ENCODE data around the gene STAC2. TPM values are rescaled to one million over a fixed set of nuclear protein-coding genes. Genes with fewer than 3 reads are reported as not detected.

STAC2 gene
- total RNA-seq, 1 donor from 2014 or later, result 1.5 TPM

DNA sequence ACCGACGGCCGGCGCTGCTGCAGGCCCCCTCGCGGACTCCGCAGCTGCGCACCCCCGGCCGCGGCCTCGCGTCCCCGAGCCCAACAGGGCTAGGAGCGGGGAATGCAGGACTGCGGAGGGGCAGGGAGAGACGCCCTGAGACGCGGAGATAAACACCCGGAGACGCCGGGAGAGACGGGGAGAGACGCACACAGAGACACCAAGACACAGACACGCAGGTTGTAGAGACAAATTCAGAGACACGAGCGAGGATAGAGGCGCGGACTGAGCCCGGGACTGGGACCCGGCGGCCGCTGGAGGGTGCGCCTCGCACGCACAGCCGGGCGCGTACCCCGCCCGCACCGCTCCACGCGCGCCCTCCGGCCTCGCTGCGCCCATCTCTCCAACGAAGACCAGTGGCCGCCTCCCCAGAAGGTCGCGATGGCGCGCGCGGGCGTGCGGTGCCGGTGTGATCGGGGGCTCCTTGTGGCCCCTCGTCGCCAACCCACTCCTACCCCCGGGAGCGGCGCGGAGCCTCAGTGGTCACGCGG, 902 bp downstream of the STAC2 start:
- TF ChIP-seq, protein P1, sequence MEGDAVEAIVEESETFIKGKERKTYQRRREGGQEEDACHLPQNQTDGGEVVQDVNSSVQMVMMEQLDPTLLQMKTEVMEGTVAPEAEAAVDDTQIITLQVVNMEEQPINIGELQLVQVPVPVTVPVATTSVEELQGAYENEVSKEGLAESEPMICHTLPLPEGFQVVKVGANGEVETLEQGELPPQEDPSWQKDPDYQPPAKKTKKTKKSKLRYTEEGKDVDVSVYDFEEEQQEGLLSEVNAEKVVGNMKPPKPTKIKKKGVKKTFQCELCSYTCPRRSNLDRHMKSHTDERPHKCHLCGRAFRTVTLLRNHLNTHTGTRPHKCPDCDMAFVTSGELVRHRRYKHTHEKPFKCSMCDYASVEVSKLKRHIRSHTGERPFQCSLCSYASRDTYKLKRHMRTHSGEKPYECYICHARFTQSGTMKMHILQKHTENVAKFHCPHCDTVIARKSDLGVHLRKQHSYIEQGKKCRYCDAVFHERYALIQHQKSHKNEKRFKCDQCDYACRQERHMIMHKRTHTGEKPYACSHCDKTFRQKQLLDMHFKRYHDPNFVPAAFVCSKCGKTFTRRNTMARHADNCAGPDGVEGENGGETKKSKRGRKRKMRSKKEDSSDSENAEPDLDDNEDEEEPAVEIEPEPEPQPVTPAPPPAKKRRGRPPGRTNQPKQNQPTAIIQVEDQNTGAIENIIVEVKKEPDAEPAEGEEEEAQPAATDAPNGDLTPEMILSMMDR (conservative IDR thresholded peaks at IDR 0.05), result no peak
- Mint-ChIP-seq H3K36me3 (no peaks in the 10 kb centered on the region), H3K27me3 (peaks cover 63% of the 10 kb centered on the region), H3K27ac (no peak overlapping the region), H3K9me3 (no peaks in the 10 kb centered on the region), H3K4me3 (peak overlapping the region; percentile 80), H3K4me1 (ENCODE audit: unreplicated experiment) (peaks cover 14% of the 10 kb centered on the region)
- no peak for DNase-seq (ENCODE audit: extremely low spot score, unreplicated experiment)

- peaks cover 7% of the 10 kb centered on the region for H3K4me1 Mint-ChIP-seq (ENCODE audit: unreplicated experiment)
- no peak for DNase-seq (ENCODE audit: extremely low spot score, unreplicated experiment)
- no peak overlapping the region for H3K27ac Mint-ChIP-seq
These were observed 1.6 kb downstream of the STAC2 start for GRCh38 chr17:39223907-39224777.

DNA sequence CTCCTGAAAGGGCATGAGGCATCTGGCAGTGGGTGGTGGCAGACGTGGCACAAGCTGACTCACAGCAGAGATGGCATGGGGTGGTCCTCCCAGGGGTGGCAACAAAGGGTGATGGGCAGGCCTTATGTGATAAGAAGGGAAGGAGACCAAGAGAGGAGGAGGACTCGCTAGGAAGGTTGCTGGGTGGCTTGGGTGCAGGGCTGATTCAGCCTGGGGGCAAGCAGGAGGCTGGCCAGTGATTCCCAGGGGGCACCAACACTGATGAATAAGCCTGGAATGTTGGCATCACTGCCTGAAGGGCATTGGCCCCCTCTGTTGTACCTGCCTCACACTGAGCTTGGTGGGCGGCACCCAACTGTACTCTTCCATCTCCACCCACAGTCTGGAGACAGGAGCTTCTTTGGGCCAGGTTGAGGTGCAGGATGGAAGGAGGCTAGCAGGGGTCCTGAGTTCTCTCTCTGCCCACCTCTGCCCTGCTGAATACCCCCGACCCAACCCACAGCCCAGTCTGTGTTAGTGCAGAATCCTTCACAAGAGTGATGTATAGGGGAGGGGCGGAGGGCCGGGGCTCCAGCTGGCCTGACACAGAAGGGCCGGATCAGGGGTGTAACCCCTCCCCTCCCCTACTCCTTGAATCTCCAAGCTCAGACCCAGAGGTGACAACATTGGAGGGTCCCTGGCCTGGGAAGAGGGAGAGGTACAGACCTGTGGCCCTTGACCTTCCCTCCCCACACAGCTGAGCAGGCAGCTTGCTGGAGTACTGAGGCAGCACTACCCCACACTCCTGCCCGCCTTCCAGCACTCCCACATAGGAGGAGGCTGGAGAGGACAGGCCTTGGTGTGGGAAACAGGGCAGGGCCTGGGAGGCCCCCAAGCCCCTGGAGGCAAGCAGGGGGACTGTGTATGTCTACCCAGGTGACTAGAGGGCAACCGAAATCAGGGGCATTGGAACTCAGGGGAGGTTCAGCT, 2.6 kb downstream of the STAC2 start:
- TF ChIP-seq, protein P1 (conservative IDR thresholded peaks at IDR 0.05), result no peak
- Mint-ChIP-seq H3K27me3 (peaks cover 70% of the 10 kb centered on the region), H3K27ac (no peak overlapping the region), H3K36me3 (no peaks in the 10 kb centered on the region), H3K4me3 (peak overlapping the region; percentile 74), H3K9me3 (no peaks in the 10 kb centered on the region), H3K4me1 (ENCODE audit: unreplicated experiment) (peaks cover 5% of the 10 kb centered on the region)
- DNase-seq (ENCODE audit: extremely low spot score, unreplicated experiment), result no peak

More at GRCh38 chr17:39223907-39224777, 1.6 kb downstream of the STAC2 start:
- H3K9me3 Mint-ChIP-seq, result no peaks in the 10 kb centered on the region
- H3K27me3 Mint-ChIP-seq, result peaks cover 63% of the 10 kb centered on the region
- H3K36me3 Mint-ChIP-seq, result no peaks in the 10 kb centered on the region
- peak overlapping the region; percentile 74 for H3K4me3 Mint-ChIP-seq
- TF ChIP-seq, protein P1 (conservative IDR thresholded peaks at IDR 0.05), result no peak

GRCh38 chr17:39222151-39222550, 3.6 kb downstream of the STAC2 start:
- DNase-seq (ENCODE audit: extremely low spot score, unreplicated experiment), result no peak
- no peak overlapping the region for H3K4me3 Mint-ChIP-seq
- no peak overlapping the region for H3K27ac Mint-ChIP-seq
- TF ChIP-seq, protein P1 (conservative IDR thresholded peaks at IDR 0.05), result no peak
- H3K36me3 Mint-ChIP-seq, result no peaks in the 10 kb centered on the region
- peaks cover 68% of the 10 kb centered on the region for H3K27me3 Mint-ChIP-seq
- H3K4me1 Mint-ChIP-seq (ENCODE audit: unreplicated experiment), result peaks cover 5% of the 10 kb centered on the region
- no peaks in the 10 kb centered on the region for H3K9me3 Mint-ChIP-seq

DNA sequence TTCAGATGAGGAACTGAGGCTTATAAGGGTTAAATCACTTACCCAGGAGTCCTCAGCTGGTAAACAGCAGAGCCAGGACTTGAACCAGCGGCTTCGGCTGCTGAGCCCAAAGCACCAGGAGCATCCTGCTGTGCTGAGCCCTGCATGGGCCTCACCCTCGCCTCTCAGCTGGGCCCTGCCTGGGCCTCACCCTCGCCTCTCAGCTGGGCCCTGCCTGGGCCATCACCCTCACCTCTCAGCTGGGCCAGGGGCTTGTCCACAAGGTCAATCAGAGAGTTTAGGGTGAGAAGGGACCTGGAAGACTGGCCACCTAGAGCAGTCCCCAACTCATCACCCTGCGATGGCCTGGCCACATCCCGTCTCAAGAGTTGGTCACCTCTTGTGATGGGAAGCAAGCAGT, 4.2 kb downstream of the STAC2 start:
- Mint-ChIP-seq H3K4me3 (no peak overlapping the region), H3K27ac (no peak overlapping the region), H3K4me1 (ENCODE audit: unreplicated experiment) (peaks cover 5% of the 10 kb centered on the region), H3K27me3 (peaks cover 72% of the 10 kb centered on the region), H3K9me3 (no peaks in the 10 kb centered on the region), H3K36me3 (no peaks in the 10 kb centered on the region)
- TF ChIP-seq, protein P1 (conservative IDR thresholded peaks at IDR 0.05), result no peak
- DNase-seq (ENCODE audit: extremely low spot score, unreplicated experiment), result no peak

Measured in type B pancreatic cell (in vitro differentiated cells).